Measurements from ENCODE around the gene MARCHF6.
"Not testable (repeated sequence)": the region's sequence is repeated elsewhere in the genome, so short reads cannot be mapped to it uniquely, and the experiment has no call there.

Gene MARCHF6

GRCh38 chr5:10377081-10377480 lies 23.6 kb downstream of the MARCHF6 start:
- DNase-seq = no peak

DNA sequence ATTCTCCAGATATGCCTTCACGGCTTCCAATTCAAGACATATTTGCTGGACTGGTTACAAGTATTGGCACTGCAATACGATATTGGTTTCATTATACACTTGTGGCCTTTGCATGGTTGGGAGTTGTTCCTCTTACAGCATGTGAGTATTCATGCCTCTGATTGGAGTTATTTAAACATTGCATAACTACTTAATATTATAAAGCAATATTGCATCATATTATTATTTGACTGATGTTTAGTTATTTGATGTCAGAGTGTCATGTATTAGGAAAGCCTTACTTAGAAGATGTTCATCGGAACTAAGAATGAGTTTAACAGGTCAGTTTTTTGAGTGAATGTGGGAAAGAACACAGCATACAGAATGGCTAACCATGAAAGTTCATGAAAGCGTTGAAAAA lies 28.3 kb downstream of the MARCHF6 start:
- no peak for DNase-seq

GRCh38 chr5:10384483-10384882 lies 31.0 kb downstream of the MARCHF6 start:
- DNase-seq = no peak

DNA sequence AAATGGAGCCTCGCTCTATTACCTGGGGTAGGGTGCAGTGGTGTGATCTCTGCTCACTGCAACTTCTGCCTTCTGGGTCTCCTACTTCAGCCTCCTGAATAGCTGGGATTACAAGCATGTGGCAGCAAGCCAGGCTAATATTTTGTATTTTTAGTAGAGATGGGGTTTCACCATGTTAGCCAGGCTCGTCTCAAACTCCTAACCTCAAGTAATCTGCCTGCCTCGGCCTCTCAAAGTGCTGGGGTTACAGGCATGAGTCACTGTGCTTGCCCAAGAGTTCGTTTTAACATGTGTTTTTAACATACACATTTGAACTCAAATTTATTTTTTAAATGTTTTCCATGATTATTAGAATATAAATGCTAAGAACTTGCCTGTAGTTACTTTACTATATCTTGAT lies 34.2 kb downstream of the MARCHF6 start:
- no peak for DNase-seq

GRCh38 chr5:10391130-10391529 lies 37.6 kb downstream of the MARCHF6 start:
- no peak for DNase-seq

GRCh38 chr5:10392567-10393328 lies 39.3 kb downstream of the MARCHF6 start:
- DNase-seq = not testable (repeated sequence)

- DNase-seq = no peak
Observed at GRCh38 chr5:10393491-10393890, 40.0 kb downstream of the MARCHF6 start.

DNA sequence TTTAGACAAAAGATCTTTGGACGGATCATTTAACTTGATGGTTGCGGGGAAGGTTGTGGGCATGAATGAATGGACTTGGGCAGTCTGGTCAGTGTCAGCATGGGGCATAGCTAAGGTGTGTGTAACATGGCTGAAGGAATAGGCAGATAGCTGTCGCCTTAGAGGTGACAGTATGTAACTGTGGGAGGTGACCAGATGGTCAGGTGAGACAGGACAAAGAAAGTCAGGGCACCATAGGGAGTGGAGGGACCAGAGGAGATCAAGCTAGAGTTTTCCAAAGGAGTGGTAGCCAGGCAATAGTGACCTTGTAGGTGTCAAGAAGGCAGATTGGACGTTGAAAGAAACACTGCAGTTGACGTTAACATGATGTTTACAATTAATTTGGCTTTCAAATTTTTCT lies 43.1 kb downstream of the MARCHF6 start:
- no peak for DNase-seq

GRCh38 chr5:10399839-10400238 lies 46.3 kb downstream of the MARCHF6 start:
- no peak for DNase-seq

DNA sequence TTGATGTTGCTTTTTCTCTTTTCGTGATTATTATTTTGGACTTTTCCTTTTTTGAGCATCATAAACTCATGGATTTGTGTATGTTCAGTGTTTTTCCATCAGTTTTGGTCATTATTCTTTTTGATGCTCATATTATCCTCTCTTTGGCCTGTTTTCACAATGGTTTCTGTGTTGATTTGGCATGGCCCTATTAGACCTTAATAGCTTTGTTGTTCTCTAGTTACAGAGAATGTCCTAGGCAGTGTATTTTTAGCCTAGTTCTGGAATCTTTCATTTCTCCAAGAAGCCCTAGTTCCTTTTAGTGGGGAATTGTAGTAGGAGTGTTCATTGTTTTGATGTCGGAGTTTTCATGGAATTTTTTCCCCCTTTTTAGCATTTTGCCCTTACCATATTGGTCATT lies 46.9 kb downstream of the MARCHF6 start:
- no peak for DNase-seq

DNA sequence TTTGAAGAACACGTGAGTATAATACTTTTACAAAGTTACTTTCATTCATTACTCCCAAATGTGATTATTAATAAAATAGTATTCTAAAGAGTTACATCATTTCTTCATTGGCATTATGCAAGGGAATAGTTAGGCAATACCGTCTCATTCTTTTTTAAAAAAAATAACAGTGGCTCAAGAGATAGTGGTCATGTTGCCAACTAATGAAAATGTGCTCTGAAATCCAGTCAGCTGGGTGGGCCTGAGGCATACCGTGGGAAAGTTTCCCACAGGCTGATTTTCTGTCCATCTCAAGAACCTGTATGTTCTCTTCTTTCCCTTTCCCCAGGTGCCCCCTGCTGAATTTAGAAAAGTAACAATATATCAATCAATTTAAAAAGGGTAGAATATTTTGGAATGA lies 47.3 kb downstream of the MARCHF6 start:
- DNase-seq = no peak

- no peak for DNase-seq
Observed at GRCh38 chr5:10401498-10401897, 48.0 kb downstream of the MARCHF6 start.

Measured in KG1 (cell line).